Measurements from ENCODE around the gene HOXA10.

- TF ChIP-seq CTCF (IDR thresholded peaks at IDR 0.05): no peak
- no peak for TF ChIP-seq POLR2A (IDR thresholded peaks at IDR 0.05)
These were observed 7.3 kb downstream of the HOXA10 start for GRCh38 chr7:27166531-27167505.
